Activated CD4-positive, alpha-beta T cell treated with anti-CD3 and anti-CD28 coated beads, Interleukin-2, amount 10 ng/mL, durations not matched to agents 7 days and 5 days (primary cell): Measurements from ENCODE around the gene ADD1. TPM values are rescaled to one million over a fixed set of nuclear protein-coding genes. Genes with fewer than 3 reads are reported as not detected.
A peak's percentile ranks its signal among the peaks of the same experiment; 100 is the strongest.
"Not testable (repeated sequence)": the region's sequence is repeated elsewhere in the genome, so short reads cannot be mapped to it uniquely, and the experiment has no call there.

Source experiments
- CTCF ChIA-PET: fragments of 350-600 bp; sonication (Branson Sonifier 250); formaldehyde crosslinking; loops from one replicate; lab custom pipeline; 2021; ENCODE audit warnings: antibody characterized with exemption; lab: Charles Lee
- POLR2A ChIA-PET: fragments of 350-600 bp; sonication (Branson Sonifier 250); formaldehyde crosslinking; loops from one replicate; lab custom pipeline; 2021; ENCODE audit warnings: antibody characterized with exemption; lab: Charles Lee
- DNase-seq: peaks from one replicate; pipeline ENCODE4 v3.0.0-alpha.2; 2020
- H3K27ac Mint-ChIP-seq: one replicate; pipeline ENCODE4 v1.8.0; 2021; ENCODE audit warnings: mild to moderate bottlenecking, moderate library complexity, mixed read lengths
- H3K27me3 Mint-ChIP-seq: one replicate; pipeline ENCODE4 v1.8.0; 2021; ENCODE audit warnings: mixed read lengths
- H3K36me3 Mint-ChIP-seq: one replicate; pipeline ENCODE4 v1.8.0; 2021; ENCODE audit warnings: low read depth, mixed read lengths
- H3K4me1 Mint-ChIP-seq: one replicate; pipeline ENCODE4 v1.8.0; 2021; ENCODE audit warnings: mixed read lengths
- H3K4me3 Mint-ChIP-seq: one replicate; pipeline ENCODE4 v1.8.0; 2021; ENCODE audit warnings: mild to moderate bottlenecking, moderate library complexity, mixed read lengths
- H3K9me3 Mint-ChIP-seq: one replicate; pipeline ENCODE4 v1.8.0; 2021; ENCODE audit warnings: mixed read lengths
- total RNA-seq, 2 experiments: library from RNA; stranded (reverse); gene quantifications; one replicate each; pipeline ENCODE4 v1.2.3, GENCODE V29; 2021

The ADD1 gene
- total RNA-seq, 2 experiments from 2014 or later = 264 to 266 TPM

GRCh38 chr4:2943364-2944090, 99.9 kb downstream of the ADD1 start:
- no peak for DNase-seq
- ChIA-PET POLR2A (no interaction called here), CTCF (interaction anchor here (0.8 to 1.0 kb wide), 3 partner anchors 8 to 12 kb away, joined by 3 to 4 read pairs (median 3); no protein-coding TSS in a partner anchor)
- Mint-ChIP-seq H3K4me3 (no peak overlapping the region), H3K27me3 (no peaks in the 10 kb centered on the region), H3K9me3 (no peaks in the 10 kb centered on the region), H3K27ac (peak overlapping the region; percentile 22), H3K4me1 (peaks cover 12% of the 10 kb centered on the region), H3K36me3 (peaks cover 66% of the 10 kb centered on the region)

DNA sequence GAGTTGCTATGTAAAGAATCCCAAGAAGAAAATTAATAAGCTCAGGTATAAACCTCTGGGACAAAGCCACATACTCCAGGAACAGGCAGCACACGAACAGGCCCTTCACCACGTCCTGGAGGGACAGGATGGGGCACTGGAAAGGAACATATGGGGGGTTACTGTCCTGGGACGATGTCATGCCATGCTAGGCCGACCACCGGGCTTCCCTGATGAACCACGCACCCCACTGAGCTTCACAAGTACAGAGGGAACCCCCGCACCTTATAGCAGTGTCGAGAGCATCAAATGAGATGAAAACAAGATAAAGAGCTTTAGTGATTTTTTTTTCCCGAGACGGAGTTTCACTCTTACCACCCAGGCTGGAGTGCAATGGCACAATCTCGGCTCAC, 100.4 kb downstream of the ADD1 start:
- Mint-ChIP-seq H3K4me1 (peaks cover 8% of the 10 kb centered on the region), H3K27me3 (no peaks in the 10 kb centered on the region), H3K9me3 (no peaks in the 10 kb centered on the region), H3K4me3 (no peak overlapping the region), H3K27ac (no peak overlapping the region), H3K36me3 (peaks cover 63% of the 10 kb centered on the region)
- no peak for DNase-seq
- ChIA-PET POLR2A (no interaction called here), CTCF (interaction anchor here (0.5 to 0.9 kb wide), 3 partner anchors 8 to 92 kb away, joined by 3 to 4 read pairs (median 4); no protein-coding TSS in a partner anchor)

GRCh38 chr4:2944586-2945526, 101.2 kb downstream of the ADD1 start:
- Mint-ChIP-seq H3K9me3 (no peaks in the 10 kb centered on the region), H3K27me3 (no peaks in the 10 kb centered on the region), H3K4me1 (peaks cover 7% of the 10 kb centered on the region), H3K4me3 (no peak overlapping the region), H3K27ac (no peak overlapping the region), H3K36me3 (peaks cover 62% of the 10 kb centered on the region)
- no peak for DNase-seq
- ChIA-PET POLR2A (no interaction called here), CTCF (interaction anchor here (0.5 to 1.2 kb wide), 4 partner anchors 9 to 93 kb away, joined by 3 to 4 read pairs (median 4); no protein-coding TSS in a partner anchor)

GRCh38 chr4:2945619-2946604, 102.3 kb downstream of the ADD1 start:
- DNase-seq, H3K27me3 Mint-ChIP-seq, H3K4me1 Mint-ChIP-seq, POLR2A ChIA-PET, H3K4me3 Mint-ChIP-seq, H3K9me3 Mint-ChIP-seq: not testable (repeated sequence)
- peaks cover 63% of the 10 kb centered on the region for H3K36me3 Mint-ChIP-seq
- CTCF ChIA-PET = interaction anchor here (1.2 to 4.1 kb wide), 3 partner anchors 8 to 17 kb away, joined by 4 to 30 read pairs (median 5); partner anchors contain the start of genes GRK4 and NOP14
- peak overlapping the region; percentile 26 for H3K27ac Mint-ChIP-seq

- Mint-ChIP-seq H3K36me3 (peaks cover 66% of the 10 kb centered on the region), H3K27ac (no peak overlapping the region), H3K4me1 (peaks cover 7% of the 10 kb centered on the region), H3K9me3 (no peaks in the 10 kb centered on the region), H3K27me3 (no peaks in the 10 kb centered on the region), H3K4me3 (no peak overlapping the region)
- ChIA-PET CTCF (interaction anchor here (1.0 to 4.1 kb wide), 4 partner anchors 9 to 17 kb away, joined by 3 to 30 read pairs (median 4); partner anchors contain the start of genes GRK4 and NOP14), POLR2A (no interaction called here)
- no peak for DNase-seq
Measured at GRCh38 chr4:2946812-2947600, 103.4 kb downstream of the ADD1 start.

DNA sequence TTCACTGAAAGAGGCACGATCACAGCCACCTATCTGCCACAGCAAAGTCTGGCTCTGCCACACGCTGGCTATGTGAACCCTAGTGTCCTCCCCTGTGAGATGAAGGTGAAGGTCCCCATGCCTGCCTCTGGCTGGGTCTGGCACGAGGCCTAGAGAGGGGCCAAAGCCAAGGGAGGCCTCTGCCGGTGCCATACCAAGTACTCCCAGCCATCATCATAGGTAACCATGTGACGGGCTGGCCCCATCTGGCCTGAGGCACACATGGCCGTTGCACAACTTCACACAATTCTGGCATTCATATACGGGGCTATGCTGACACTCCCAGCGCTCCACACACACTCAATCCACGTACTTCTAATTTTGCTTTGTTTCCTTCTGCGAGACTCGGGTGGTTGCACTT, 104.3 kb downstream of the ADD1 start:
- no peaks in the 10 kb centered on the region for H3K4me1 Mint-ChIP-seq
- ChIA-PET CTCF (interaction anchor here (0.8 to 4.1 kb wide), 4 partner anchors 10 to 246 kb away, joined by 3 to 30 read pairs (median 4); partner anchors contain the start of genes GRK4 and NOP14), POLR2A (no interaction called here)
- peaks cover 66% of the 10 kb centered on the region for H3K36me3 Mint-ChIP-seq
- no peak for DNase-seq
- H3K27ac Mint-ChIP-seq = no peak overlapping the region
- H3K9me3 Mint-ChIP-seq = no peaks in the 10 kb centered on the region
- no peaks in the 10 kb centered on the region for H3K27me3 Mint-ChIP-seq
- H3K4me3 Mint-ChIP-seq = no peak overlapping the region

DNA sequence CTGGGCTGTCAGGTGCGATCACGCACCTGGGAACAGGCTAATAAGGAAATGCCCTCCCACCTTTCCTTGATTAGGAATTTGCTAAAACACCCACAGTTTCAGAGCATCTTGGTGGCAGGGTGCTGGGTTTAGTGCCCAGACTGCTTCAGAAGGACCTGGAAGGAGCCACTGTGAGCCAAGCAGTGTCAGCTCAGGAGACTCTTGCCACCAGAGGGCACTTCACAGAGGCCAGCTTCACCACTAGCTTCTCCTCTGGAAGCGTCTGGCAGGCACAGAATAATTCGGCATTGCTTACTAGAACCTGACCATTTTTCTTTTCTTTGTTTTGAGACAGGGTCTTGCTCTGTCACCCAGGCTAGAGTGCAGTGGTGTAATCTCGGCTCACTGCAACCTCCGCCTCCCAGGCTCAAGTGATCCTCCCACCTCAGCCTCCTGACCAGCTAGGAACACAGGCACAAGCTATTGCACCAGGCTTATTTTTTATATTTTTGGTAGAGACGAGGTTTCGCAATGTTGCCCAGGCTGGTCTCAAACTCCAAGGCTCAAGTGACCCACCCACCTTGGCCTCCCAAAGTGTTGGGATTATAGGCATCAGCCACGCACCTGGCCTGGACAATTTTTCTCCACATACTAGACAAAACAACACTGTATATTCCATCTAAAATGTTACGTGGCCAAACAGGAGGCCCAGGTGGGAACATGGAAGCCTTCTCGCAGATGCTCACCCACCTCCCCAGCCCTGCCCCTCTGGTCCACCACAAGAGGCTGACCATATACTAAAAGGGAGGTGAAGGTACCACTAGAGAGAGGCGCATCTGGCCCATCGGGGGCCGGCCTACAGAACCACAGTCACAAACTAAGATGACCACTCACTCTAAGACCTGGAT, 105.5 kb downstream of the ADD1 start:
- Mint-ChIP-seq H3K27me3 (no peaks in the 10 kb centered on the region), H3K4me1 (peaks cover 7% of the 10 kb centered on the region), H3K36me3 (peaks cover 68% of the 10 kb centered on the region), H3K27ac (no peak overlapping the region), H3K9me3 (no peaks in the 10 kb centered on the region), H3K4me3 (no peak overlapping the region)
- POLR2A ChIA-PET = interaction anchor here (0.5 kb wide), 1 partner anchor 218 kb away, joined by 4 read pairs; no protein-coding TSS in a partner anchor
- CTCF ChIA-PET = interaction anchor here (4.1 kb wide), 1 partner anchor 12 kb away, joined by 30 read pairs; no protein-coding TSS in a partner anchor
- peak; percentile 41 for DNase-seq

DNA sequence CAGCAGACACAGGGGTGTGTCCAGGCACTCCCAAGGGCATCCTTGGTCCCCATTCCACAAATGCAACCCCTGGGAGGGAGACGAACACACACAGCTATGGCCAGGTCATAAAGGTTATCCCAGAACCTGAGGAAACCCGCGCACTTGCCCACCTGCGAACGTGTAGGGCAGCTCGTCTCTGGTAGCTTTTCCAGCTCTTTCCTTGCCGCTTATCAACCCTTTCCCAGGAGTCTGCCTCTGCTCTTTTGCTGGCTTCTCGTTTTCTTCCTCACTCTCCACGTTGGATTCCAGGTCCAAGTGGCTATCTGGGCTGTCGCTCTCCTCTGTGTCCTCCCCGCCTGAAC, 106.1 kb downstream of the ADD1 start:
- peaks cover 69% of the 10 kb centered on the region for H3K36me3 Mint-ChIP-seq

DNA sequence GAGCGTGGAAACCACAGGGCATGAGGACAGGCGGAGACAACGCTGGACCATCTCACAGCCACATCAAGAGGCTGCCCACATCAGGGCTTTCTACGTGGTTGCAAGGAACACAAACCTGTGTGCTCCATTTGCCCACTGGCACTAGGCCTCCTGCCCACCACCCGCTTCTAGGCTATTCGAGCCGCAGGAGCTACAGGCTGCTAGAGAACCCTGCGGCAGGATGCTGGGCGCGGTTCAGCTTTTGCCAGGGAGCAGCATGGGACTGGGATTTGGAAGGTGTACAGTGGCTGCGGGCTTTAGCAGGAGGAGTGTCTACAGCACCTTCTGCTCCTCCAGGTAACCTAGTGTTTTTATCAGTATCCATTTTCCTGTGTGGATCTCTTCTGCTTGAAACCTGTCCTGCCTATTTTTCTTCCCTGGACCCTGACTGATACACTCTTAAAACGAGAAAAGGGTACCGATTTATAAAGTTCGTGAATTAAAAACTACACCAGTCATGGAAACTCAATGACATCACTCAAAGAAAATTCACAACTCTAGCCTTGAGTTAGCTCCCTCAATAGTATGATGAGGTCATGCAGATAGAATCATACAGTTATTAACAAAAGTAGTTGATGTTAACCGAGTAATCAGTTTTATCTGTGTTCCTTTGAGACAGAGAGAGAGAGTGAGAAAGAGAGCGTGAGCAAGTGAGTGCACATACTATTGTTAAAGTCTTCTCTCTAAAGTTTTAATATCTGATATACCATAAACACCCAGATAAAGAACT, 106.8 kb downstream of the ADD1 start:
- Mint-ChIP-seq H3K4me3 (no peak overlapping the region), H3K27ac (no peak overlapping the region), H3K4me1 (peaks cover 16% of the 10 kb centered on the region), H3K27me3 (no peaks in the 10 kb centered on the region), H3K36me3 (peaks cover 69% of the 10 kb centered on the region), H3K9me3 (no peaks in the 10 kb centered on the region)
- ChIA-PET CTCF (interaction anchor here (1.1 to 4.1 kb wide), 3 partner anchors 11 to 15 kb away, joined by 3 to 30 read pairs (median 5); no protein-coding TSS in a partner anchor), POLR2A (no interaction called here)
- DNase-seq = no peak

More for the DNA sequence above, 106.1 kb downstream of the ADD1 start:
- no peak for DNase-seq
- H3K27ac Mint-ChIP-seq = no peak overlapping the region
- ChIA-PET CTCF (interaction anchor here (4.1 kb wide), 1 partner anchor 12 kb away, joined by 30 read pairs; no protein-coding TSS in a partner anchor), POLR2A (no interaction called here)
- no peaks in the 10 kb centered on the region for H3K9me3 Mint-ChIP-seq
- no peak overlapping the region for H3K4me3 Mint-ChIP-seq
- peaks cover 13% of the 10 kb centered on the region for H3K4me1 Mint-ChIP-seq
- no peaks in the 10 kb centered on the region for H3K27me3 Mint-ChIP-seq

GRCh38 chr4:2953496-2953895, 109.9 kb downstream of the ADD1 start:
- Mint-ChIP-seq H3K9me3 (no peaks in the 10 kb centered on the region), H3K36me3 (peaks cover 69% of the 10 kb centered on the region), H3K4me1 (peaks cover 38% of the 10 kb centered on the region), H3K4me3 (no peak overlapping the region), H3K27me3 (no peaks in the 10 kb centered on the region), H3K27ac (peak overlapping the region; percentile 88)
- POLR2A ChIA-PET = interaction anchor here (0.6 kb wide), 1 partner anchor 182 kb away, joined by 3 read pairs; no protein-coding TSS in a partner anchor
- CTCF ChIA-PET = interaction anchor here (0.8 to 2.5 kb wide), 13 partner anchors 9 to 540 kb away, joined by 3 to 19 read pairs (median 5); partner anchors contain the start of gene GRK4
- no peak for DNase-seq
